ENCODE results near the gene SLC25A39. TPM values are rescaled to one million over a fixed set of nuclear protein-coding genes. Genes with fewer than 3 reads are reported as not detected.

The SLC25A39 gene
- polyA plus RNA-seq, 3 donors from 2014 or later, result 125 to 158 (median 127) TPM

- DNase-seq, result no peak
- peak overlapping the region in 1 of 6 donors; percentile 71 for H3K27ac Mint-ChIP-seq
- no peaks in the 10 kb centered on the region for H3K36me3 Mint-ChIP-seq
- H3K4me1 Mint-ChIP-seq, result peaks cover 13 to 19% of the 10 kb centered on the region in 2 donors
- H3K9me3 Mint-ChIP-seq, result no peaks in the 10 kb centered on the region
- H3K4me3 Mint-ChIP-seq, result peak overlapping the region in 4 of 5 donors; percentile 25 to 42 (median 30)
- H3K27me3 Mint-ChIP-seq (ENCODE audit: low read depth in 3 of 3), result peaks cover 15 to 16% (median 15%) of the 10 kb centered on the region in 3 donors
Observed at GRCh38 chr17:44309472-44309871, 15.2 kb downstream of the SLC25A39 start.

GRCh38 chr17:44308865-44309264, 15.8 kb downstream of the SLC25A39 start:
- no peak for DNase-seq
- H3K36me3 Mint-ChIP-seq, result no peaks in the 10 kb centered on the region
- peaks cover 18 to 23% of the 10 kb centered on the region in 2 donors for H3K4me1 Mint-ChIP-seq
- H3K4me3 Mint-ChIP-seq, result peak overlapping the region in 3 of 5 donors; percentile 25 to 42 (median 33)
- no peaks in the 10 kb centered on the region for H3K9me3 Mint-ChIP-seq
- H3K27ac Mint-ChIP-seq, result no peak overlapping the region
- peaks cover 9 to 10% (median 10%) of the 10 kb centered on the region in 3 donors for H3K27me3 Mint-ChIP-seq (ENCODE audit: low read depth in 3 of 3)

GRCh38 chr17:44308320-44308818, 16.3 kb downstream of the SLC25A39 start, which contains the start of gene RUNDC3A:
TSS of gene RUNDC3A (plus strand) at chr17:44308601. CDS start at chr17:44308833, 232 bp downstream.
- DNase-seq, result peak; percentile 83 to 85 (median 84)
- Mint-ChIP-seq H3K27me3 (ENCODE audit: low read depth in 3 of 3) (peaks cover 8 to 9% (median 9%) of the 10 kb centered on the region in 3 donors), H3K4me1 (peaks cover 19 to 23% of the 10 kb centered on the region in 2 donors), H3K9me3 (no peaks in the 10 kb centered on the region), H3K4me3 (peak within 1 kb of the TSS; percentile 29 to 67 (median 42)), H3K27ac (no peak within 1 kb of the TSS), H3K36me3 (no peaks in the 10 kb centered on the region)

DNA sequence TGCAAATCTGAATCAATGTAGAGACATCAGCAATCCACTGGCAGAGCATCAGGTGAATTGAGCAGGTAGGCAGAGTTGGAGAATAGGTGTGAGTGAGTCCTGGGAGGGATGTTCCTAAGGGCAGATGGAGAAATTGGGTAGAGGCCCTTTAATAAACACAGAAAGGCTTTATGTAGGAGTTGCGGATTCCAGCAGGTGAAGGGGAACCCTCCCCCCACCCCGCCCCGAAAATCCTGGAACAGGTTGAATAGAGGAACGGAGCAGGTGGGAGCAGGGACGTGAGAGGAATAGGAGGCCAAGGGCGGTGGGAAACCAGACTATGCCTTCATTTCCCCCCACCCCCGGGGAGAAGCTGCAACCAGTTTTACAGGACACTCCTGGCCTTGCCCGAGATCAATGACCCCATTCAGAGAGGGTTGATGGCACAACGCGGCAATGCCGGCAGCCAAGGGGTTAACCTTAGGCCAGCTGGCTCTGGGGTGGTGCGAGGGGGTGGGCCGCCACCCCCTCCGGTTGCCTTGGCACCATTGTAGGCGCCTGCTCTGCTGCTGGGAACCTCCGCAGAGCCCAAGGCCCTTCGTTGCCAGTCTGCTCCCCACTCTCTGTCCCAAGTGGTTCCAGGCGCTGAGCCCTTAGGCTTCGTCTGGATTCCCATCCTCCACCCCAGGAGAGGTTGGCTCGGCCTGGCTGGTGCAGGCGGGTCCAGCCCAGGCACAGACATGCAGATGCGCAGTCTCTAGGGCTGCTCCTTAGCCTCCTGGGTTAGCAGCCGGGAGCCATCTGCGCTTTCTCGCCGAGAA, 17.0 kb downstream of the SLC25A39 start:
- Mint-ChIP-seq H3K9me3 (no peaks in the 10 kb centered on the region), H3K36me3 (no peaks in the 10 kb centered on the region), H3K27ac (peak overlapping the region in 1 of 6 donors; percentile 73), H3K4me3 (peak overlapping the region; percentile 22 to 67 (median 40)), H3K27me3 (ENCODE audit: low read depth in 3 of 3) (peaks cover 8 to 11% (median 9%) of the 10 kb centered on the region in 3 donors), H3K4me1 (peaks cover 19 to 23% of the 10 kb centered on the region in 2 donors)
- DNase-seq, result no peak

DNA sequence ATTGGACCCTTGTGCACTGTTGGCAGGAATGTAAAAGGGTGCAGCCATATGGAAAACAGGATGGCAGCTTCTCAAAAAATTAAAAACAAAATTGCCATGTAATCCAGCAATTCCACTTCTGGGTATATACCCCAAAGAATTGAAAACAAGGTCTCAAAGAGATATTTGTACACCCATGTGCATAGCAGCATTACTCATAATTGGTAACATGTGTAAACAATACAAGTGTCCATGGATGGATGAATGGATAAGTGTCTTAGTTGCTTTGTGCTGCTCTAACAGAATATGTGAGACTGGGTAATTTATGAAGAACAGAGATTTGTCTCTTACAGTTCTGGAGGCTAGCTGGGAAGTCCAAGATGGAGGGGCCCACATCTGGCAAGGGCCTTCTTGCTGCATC, 20.0 kb downstream of the SLC25A39 start:
- no peak for DNase-seq
- H3K9me3 Mint-ChIP-seq, result no peaks in the 10 kb centered on the region
- H3K36me3 Mint-ChIP-seq, result no peaks in the 10 kb centered on the region
- H3K4me1 Mint-ChIP-seq, result peaks cover 19% of the 10 kb centered on the region in 2 donors
- H3K27me3 Mint-ChIP-seq (ENCODE audit: low read depth in 3 of 3), result peaks cover 6 to 13% (median 9%) of the 10 kb centered on the region in 3 donors
- no peak overlapping the region for H3K27ac Mint-ChIP-seq
- H3K4me3 Mint-ChIP-seq, result no peak overlapping the region

GRCh38 chr17:44297975-44298374, 26.6 kb downstream of the SLC25A39 start:
- Mint-ChIP-seq H3K27me3 (ENCODE audit: low read depth in 3 of 3) (peaks cover 0 to 4% (median 0%) of the 10 kb centered on the region in 3 donors), H3K9me3 (no peaks in the 10 kb centered on the region), H3K27ac (no peak overlapping the region), H3K36me3 (no peaks in the 10 kb centered on the region), H3K4me3 (no peak overlapping the region), H3K4me1 (peaks cover 0 to 7% of the 10 kb centered on the region in 2 donors)
- DNase-seq, result no peak

GRCh38 chr17:44293509-44294226, 31.0 kb downstream of the SLC25A39 start:
- H3K36me3 Mint-ChIP-seq, result no peaks in the 10 kb centered on the region
- peaks cover 0 to 4% (median 0%) of the 10 kb centered on the region in 3 donors for H3K27me3 Mint-ChIP-seq (ENCODE audit: low read depth in 3 of 3)
- H3K4me1 Mint-ChIP-seq, result peaks cover 0 to 7% of the 10 kb centered on the region in 2 donors
- H3K27ac Mint-ChIP-seq, result peak overlapping the region in 2 of 6 donors; percentile 45 to 49
- H3K9me3 Mint-ChIP-seq, result no peaks in the 10 kb centered on the region
- H3K4me3 Mint-ChIP-seq, result peak overlapping the region in 1 of 5 donors; percentile 3
- DNase-seq, result peak; percentile 16 to 37 (median 29)

DNA sequence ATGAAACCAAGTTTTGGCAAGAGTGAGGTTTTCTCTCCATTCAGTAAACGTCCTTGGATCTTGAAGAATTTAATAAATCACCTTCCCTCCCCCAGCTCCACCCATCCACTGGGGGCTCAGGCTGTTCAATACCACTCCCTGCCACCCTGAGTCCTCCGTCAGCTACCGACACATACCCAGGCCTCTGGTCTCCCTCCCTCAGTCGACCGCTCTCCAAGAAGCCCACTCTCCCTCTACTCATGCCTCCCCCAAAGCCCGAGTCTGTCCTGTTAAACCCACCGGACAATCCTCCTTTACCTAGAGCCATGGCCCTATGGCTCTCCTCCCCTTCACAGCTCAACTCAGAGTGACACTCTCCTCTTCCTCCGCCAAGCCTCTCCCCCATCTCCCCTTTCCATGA, 37.0 kb downstream of the SLC25A39 start:
- Mint-ChIP-seq H3K36me3 (no peaks in the 10 kb centered on the region), H3K4me1 (no peaks in the 10 kb centered on the region), H3K9me3 (no peaks in the 10 kb centered on the region), H3K27ac (no peak overlapping the region), H3K27me3 (ENCODE audit: low read depth in 3 of 3) (peaks cover 0 to 8% (median 3%) of the 10 kb centered on the region in 3 donors), H3K4me3 (no peak overlapping the region)
- no peak for DNase-seq

- Mint-ChIP-seq H3K4me1 (peaks cover 19% of the 10 kb centered on the region in 2 donors), H3K36me3 (no peaks in the 10 kb centered on the region), H3K4me3 (no peak overlapping the region), H3K27ac (no peak overlapping the region), H3K27me3 (ENCODE audit: low read depth in 3 of 3) (peaks cover 3 to 7% (median 6%) of the 10 kb centered on the region in 3 donors), H3K9me3 (no peaks in the 10 kb centered on the region)
- no peak for DNase-seq
Observed at GRCh38 chr17:44284024-44284400, 40.6 kb downstream of the SLC25A39 start.

DNA sequence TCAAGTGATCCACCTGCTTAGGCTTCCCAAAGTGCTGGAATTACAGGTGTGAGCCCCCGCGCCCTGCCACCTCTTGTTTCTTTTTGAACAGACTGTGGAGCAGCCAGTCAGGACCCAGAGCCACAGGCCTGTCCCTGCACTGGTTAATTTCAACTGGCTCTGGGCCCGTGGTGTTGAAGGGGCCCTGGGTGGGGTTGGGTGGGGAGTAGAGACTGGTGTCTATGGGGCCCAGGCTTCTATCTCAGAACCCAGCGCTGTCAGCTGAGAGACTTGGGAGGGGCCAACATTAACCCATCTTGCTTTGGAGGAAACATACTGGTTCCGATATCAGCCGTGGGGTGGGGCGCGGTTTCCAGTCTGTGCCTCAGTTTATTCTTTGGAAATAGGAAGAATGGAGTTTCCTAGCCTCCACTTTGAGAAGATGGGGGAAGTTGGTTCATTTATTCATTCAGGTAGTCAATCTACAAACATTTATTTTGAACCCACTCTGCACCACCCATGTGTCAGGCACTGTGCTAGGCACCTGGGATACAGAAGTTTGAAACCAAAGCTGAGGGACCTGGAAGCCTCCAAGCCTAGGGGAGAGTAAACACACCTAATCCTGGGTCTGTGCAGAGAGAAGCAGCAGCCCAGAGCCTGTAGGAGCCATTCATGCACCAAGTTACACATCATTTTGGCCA, 41.1 kb downstream of the SLC25A39 start:
- Mint-ChIP-seq H3K36me3 (no peaks in the 10 kb centered on the region), H3K27me3 (ENCODE audit: low read depth in 3 of 3) (peaks cover 3 to 7% (median 6%) of the 10 kb centered on the region in 3 donors), H3K4me3 (no peak overlapping the region), H3K4me1 (peaks cover 21 to 22% of the 10 kb centered on the region in 2 donors), H3K27ac (no peak overlapping the region), H3K9me3 (no peaks in the 10 kb centered on the region)
- DNase-seq, result no peak

DNA sequence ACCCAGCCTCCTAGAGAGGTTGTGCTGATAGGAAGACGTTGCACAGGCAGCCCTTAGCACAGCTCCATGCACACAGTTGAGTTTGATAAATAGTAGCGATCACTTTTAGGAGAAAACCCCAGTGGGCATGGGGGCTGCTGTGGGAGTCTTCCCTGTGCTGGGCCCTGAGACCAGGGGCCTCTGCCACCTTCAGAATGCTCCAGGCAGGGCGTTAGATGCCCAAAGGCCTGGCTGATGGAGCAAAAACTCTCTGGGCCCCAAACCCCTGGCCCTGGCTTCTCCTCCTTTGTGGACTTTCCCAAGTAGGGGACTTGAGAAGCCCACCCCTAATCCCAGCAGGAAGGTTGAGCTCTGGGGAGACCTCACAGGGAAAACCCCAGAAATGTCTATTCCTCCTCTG, 42.4 kb downstream of the SLC25A39 start:
- Mint-ChIP-seq H3K36me3 (no peaks in the 10 kb centered on the region), H3K27me3 (ENCODE audit: low read depth in 3 of 3) (peaks cover 3 to 7% (median 4%) of the 10 kb centered on the region in 3 donors), H3K4me3 (no peak overlapping the region), H3K9me3 (no peaks in the 10 kb centered on the region), H3K4me1 (peaks cover 22% of the 10 kb centered on the region in 2 donors), H3K27ac (no peak overlapping the region)
- DNase-seq, result no peak

DNA sequence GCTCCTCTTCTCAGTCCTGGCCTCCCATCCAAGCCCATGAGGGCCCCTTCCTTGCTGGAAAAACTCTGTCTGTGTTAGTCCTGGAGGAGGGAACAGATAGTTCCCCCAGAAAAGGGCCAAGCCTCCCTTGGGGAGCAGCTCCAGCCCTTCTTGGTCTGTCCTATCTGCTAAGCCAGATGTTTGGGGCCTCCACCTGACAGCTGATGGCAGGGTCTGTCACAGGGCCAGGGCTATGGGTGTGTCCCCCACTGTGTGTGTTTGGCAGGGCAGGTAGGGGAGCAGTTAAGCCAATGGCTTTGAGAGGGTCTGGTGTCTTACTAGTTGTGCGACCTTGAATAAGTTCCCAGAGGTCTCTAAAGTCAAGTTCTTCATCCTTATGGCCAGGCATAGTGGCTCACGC, 43.1 kb downstream of the SLC25A39 start:
- Mint-ChIP-seq H3K27me3 (ENCODE audit: low read depth in 3 of 3) (peaks cover 3 to 7% (median 4%) of the 10 kb centered on the region in 3 donors), H3K4me3 (no peak overlapping the region), H3K36me3 (no peaks in the 10 kb centered on the region), H3K9me3 (no peaks in the 10 kb centered on the region), H3K27ac (peak overlapping the region in 3 of 6 donors; percentile 41 to 84 (median 69)), H3K4me1 (peaks cover 22% of the 10 kb centered on the region in 2 donors)
- DNase-seq, result no peak

DNA sequence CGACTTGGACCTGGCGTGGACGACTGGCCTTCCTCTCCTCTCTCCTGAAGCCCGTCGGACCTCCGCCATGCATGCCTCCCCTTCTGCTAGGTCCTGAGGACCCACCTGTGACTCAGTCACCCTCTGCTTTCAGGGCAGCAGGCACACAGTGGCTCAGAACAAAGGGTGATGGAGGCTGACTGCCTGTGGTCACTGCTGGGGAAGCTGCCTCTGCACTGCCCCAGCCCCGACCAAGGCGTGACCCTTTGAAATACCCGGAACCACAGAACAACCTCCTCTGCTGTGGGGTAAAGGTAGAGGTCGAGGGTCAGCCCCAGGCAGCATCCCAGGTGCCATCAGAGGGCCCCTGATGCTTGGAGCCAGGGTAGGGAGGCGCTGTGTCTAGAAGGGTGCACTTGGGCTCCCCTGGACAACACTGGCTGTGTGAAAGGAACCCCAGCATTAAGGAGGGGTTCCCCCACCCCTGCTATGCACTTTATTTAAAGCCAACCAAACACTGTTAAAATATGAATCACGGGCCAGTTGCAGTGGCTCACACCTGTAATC, 44.2 kb downstream of the SLC25A39 start:
- peak overlapping the region; percentile 81 to 97 (median 87) for H3K27ac Mint-ChIP-seq
- H3K36me3 Mint-ChIP-seq, result no peaks in the 10 kb centered on the region
- peaks cover 3 to 7% (median 4%) of the 10 kb centered on the region in 3 donors for H3K27me3 Mint-ChIP-seq (ENCODE audit: low read depth in 3 of 3)
- DNase-seq, result peak in 2 of 3 donors; percentile 9 to 16
- H3K9me3 Mint-ChIP-seq, result no peaks in the 10 kb centered on the region
- H3K4me3 Mint-ChIP-seq, result peak overlapping the region; percentile 46 to 72 (median 62)
- H3K4me1 Mint-ChIP-seq, result peaks cover 22% of the 10 kb centered on the region in 2 donors

All from immature natural killer cell (primary cell).